ENCODE results near the gene HECTD3.
A peak's percentile ranks its signal among the peaks of the same experiment; 100 is the strongest.
"Not testable (repeated sequence)": the region's sequence is repeated elsewhere in the genome, so short reads cannot be mapped to it uniquely, and the experiment has no call there.

The HECTD3 gene

GRCh38 chr1:44985747-44986359 is 25.3 kb downstream of the HECTD3 start:
- POLR2A ChIA-PET: interaction anchor here (0.8 to 2.9 kb wide), 9 partner anchors 17 to 536 kb away, joined by 3 to 24 read pairs (median 4); partner anchors contain the start of genes HECTD3, PRDX1, PTCH2 and RPS8
- CTCF ChIA-PET: interaction anchor here (0.6 to 1.5 kb wide), 6 partner anchors 12 to 149 kb away, joined by 3 to 6 read pairs (median 4); partner anchors contain the start of gene UROD
- peak overlapping the region; percentile 99 for H3K4me3 ChIP-seq (ENCODE audit: low read depth, low read length)
- no peak for DNase-seq (ENCODE audit: low read depth, low spot score)
- no peak for TF ChIP-seq CTCF (IDR thresholded peaks at IDR 0.05; ENCODE audit: insufficient read depth, low read length, missing control alignments)

GRCh38 chr1:44977372-44977771 is 33.8 kb downstream of the HECTD3 start:
- DNase-seq (ENCODE audit: low read depth, low spot score); CTCF ChIA-PET; H3K4me3 ChIP-seq (ENCODE audit: low read depth, low read length); POLR2A ChIA-PET: not testable (repeated sequence)

- TF ChIP-seq CTCF (IDR thresholded peaks at IDR 0.05; ENCODE audit: insufficient read depth, low read length, missing control alignments): no peak
- no peak overlapping the region for H3K4me3 ChIP-seq (ENCODE audit: low read depth, low read length)
- POLR2A ChIA-PET: no interaction called here
- no peak for DNase-seq (ENCODE audit: low read depth, low spot score)
- CTCF ChIA-PET: no interaction called here
These were observed 34.9 kb downstream of the HECTD3 start for GRCh38 chr1:44976252-44976651.

- ChIA-PET POLR2A (no interaction called here), CTCF (interaction anchor here (0.7 kb wide), 1 partner anchor 13 kb away, joined by 3 read pairs; the partner anchor contains the start of gene EIF2B3)
- no peak for DNase-seq (ENCODE audit: low read depth, low spot score)
- no peak for TF ChIP-seq CTCF (IDR thresholded peaks at IDR 0.05; ENCODE audit: insufficient read depth, low read length, missing control alignments)
- no peak overlapping the region for H3K4me3 ChIP-seq (ENCODE audit: low read depth, low read length)
These were observed 37.5 kb downstream of the HECTD3 start for GRCh38 chr1:44973645-44974044.

GRCh38 chr1:44970317-44970716 is 40.8 kb downstream of the HECTD3 start:
- CTCF ChIA-PET: interaction anchor here (1.1 kb wide), 1 partner anchor 9 kb away, joined by 6 read pairs; no protein-coding TSS in a partner anchor
- POLR2A ChIA-PET: interaction anchor here (1.4 kb wide), 1 partner anchor 10 kb away, joined by 3 read pairs; no protein-coding TSS in a partner anchor
- DNase-seq (ENCODE audit: low read depth, low spot score): no peak
- TF ChIP-seq CTCF (IDR thresholded peaks at IDR 0.05; ENCODE audit: insufficient read depth, low read length, missing control alignments): no peak
- H3K4me3 ChIP-seq (ENCODE audit: low read depth, low read length): no peak overlapping the region

GRCh38 chr1:44964396-44964795 is 46.7 kb downstream of the HECTD3 start:
- TF ChIP-seq CTCF (IDR thresholded peaks at IDR 0.05; ENCODE audit: insufficient read depth, low read length, missing control alignments): no peak
- no peak for DNase-seq (ENCODE audit: low read depth, low spot score)
- POLR2A ChIA-PET: no interaction called here
- no peak overlapping the region for H3K4me3 ChIP-seq (ENCODE audit: low read depth, low read length)
- CTCF ChIA-PET: interaction anchor here (1.1 kb wide), 1 partner anchor 22 kb away, joined by 3 read pairs; the partner anchor contains the start of gene EIF2B3

GRCh38 chr1:44962729-44963128 is 48.4 kb downstream of the HECTD3 start:
- no peak overlapping the region for H3K4me3 ChIP-seq (ENCODE audit: low read depth, low read length)
- ChIA-PET POLR2A (no interaction called here), CTCF (interaction anchor here (0.7 kb wide), 1 partner anchor 31 kb away, joined by 3 read pairs; no protein-coding TSS in a partner anchor)
- no peak for DNase-seq (ENCODE audit: low read depth, low spot score)
- TF ChIP-seq CTCF (IDR thresholded peaks at IDR 0.05; ENCODE audit: insufficient read depth, low read length, missing control alignments): no peak

- POLR2A ChIA-PET; DNase-seq (ENCODE audit: low read depth, low spot score); H3K4me3 ChIP-seq (ENCODE audit: low read depth, low read length): not testable (repeated sequence)
- CTCF ChIA-PET: interaction anchor here (0.7 to 1.7 kb wide), 2 partner anchors 8 to 30 kb away, joined by 3 to 6 read pairs; no protein-coding TSS in a partner anchor
These were observed 49.1 kb downstream of the HECTD3 start for GRCh38 chr1:44962022-44962421.

- POLR2A ChIA-PET: interaction anchor here (0.6 kb wide), 1 partner anchor 31 kb away, joined by 3 read pairs; no protein-coding TSS in a partner anchor
- H3K4me3 ChIP-seq (ENCODE audit: low read depth, low read length); DNase-seq (ENCODE audit: low read depth, low spot score): not testable (repeated sequence)
- CTCF ChIA-PET: interaction anchor here (0.8 to 2.0 kb wide), 5 partner anchors 10 to 343 kb away, joined by 3 to 4 read pairs (median 3); partner anchors contain the start of gene UROD
These were observed 53.6 kb downstream of the HECTD3 start for GRCh38 chr1:44957566-44957965.
